NCI-H2196 (cell line): Measurements from ENCODE around the gene RNLS.
A peak's percentile ranks its signal among the peaks of the same experiment; 100 is the strongest.
"Not testable (repeated sequence)": the region's sequence is repeated elsewhere in the genome, so short reads cannot be mapped to it uniquely, and the experiment has no call there.

ENCODE experiments used
- DNase-seq: peaks from one replicate; lab custom pipeline; 2025; ENCODE audit not compliant: unreplicated experiment; lab: John Stamatoyannopoulos, UW

Gene RNLS

DNA sequence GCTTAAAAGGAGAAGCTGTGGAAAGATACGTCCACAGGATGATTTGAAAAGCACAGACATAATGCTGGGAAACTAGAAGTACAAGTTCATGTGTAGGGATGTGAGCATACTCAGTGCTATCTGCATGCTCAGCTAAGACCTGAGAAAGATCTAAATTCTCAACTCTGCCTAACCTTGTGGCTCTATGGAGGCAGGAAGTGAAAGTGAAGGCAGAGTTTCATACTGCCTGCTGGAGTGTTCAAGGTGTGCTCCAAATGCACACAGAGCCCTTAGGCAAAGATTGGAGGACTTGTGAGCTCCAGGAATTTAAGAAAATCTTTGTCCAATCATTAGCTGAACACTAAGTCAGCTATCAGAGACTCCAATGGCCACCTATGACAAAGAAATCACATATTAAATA is 190.9 kb downstream of the RNLS start:
- DNase-seq = no peak

DNA sequence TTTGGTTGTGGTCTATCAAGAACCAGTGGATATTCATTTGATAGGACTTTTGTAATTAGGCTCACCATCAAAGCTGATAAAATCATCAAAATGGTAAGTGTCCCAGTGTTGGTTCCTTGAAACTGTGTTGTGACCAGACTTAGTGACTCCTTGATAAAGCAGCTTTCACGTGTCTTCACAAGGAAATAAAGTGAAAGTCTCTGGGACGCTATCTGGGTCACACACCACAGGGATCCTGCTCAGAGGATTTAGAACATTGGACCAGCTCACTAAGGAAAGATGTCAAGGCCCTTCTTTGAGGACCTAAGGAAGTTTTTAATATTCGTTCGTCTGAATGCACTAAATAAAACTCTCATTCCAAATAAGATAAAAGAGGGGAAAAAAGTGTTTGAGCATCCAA is 193.1 kb downstream of the RNLS start:
- DNase-seq = no peak

DNA sequence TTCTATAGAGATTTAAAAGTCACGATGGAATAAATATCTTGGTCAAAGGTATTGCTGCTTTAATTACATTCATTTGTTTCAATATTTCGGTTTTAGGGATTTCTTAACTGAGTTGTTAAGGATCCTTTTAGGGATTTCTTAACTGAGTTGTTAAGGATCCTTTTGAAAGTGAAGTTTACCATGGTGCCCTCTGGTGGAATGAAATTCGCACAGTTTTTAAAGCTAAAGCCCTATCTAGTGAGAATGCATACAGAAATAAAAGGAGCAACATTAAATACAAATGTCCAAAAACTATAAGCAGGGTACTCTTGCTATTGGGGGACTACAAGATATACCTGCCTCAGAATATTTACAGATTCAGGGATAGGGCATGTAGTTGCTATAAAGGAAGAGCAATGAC is 193.7 kb downstream of the RNLS start:
- DNase-seq = peak; percentile 9

GRCh38 chr10:88388324-88388723 is 194.8 kb downstream of the RNLS start:
- no peak for DNase-seq

DNA sequence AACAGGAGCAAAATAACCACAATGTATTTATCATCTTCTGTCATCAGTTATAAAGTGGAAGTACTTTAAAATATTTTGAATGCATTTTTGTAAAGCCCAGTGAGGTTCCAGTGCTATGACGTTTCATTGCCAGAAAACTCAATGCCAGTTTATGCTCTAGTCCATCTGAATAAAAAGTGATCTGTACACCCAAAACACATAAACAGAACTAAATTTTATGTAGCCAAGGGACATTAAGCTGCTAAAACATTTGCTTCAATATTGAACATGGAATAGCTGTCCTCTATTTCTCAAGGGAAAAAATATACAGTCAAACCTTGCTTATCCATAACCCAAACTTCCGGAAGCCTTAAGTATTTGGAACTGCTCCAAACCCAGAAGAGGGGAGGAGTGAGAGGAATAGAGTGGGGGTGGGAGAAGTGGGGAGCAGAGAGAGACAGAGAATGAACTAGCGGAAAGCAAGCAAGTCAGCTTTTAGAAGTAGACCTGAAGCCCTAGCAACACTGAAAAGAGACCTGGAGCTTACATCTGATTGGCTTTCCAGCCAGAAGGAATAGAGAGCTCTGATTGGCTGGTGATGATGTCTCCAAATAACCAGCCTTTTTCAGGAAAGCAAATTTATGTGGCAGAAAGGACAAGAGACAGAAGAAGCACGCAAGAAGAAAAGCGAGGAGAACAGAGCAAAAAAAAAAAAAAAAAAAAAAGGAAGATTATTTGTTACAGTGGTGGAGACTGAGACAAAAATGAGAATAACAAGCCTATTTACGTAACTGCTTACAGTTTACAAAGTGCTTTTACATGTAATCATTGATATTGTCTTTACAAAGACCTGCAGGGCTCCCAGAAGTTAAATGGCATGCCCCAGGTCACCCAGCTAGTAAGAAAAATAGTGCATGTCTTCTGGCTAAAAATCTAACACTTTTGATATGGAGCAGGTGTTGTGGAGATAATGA is 196.0 kb downstream of the RNLS start:
- no peak for DNase-seq

DNA sequence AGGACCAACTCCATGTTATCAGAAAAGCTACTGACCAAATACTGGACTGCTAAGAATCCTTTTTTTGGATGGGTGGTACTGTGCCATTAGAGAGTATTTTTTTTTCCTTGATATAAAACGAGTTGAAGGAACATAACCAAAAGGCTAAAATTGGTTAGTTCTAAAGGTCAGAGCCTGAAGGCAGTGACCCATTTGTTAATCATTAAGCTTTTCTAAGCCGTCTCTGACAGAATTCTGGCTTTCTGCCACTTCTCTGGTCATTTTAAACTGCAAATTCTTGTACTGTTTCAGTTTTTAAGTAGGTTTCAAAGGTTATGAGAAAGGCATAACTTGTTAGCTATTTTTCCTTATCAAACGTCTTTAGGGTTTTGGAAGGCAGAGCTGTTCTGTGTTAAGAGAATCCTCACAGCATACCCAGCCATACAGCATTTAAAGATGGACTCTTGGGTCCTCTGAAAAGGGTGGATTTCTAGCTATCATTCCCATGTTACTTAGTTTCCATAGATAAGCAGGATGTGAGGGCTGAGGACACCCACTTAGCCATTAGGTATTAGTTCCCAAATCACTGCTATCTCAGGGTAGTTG is 196.8 kb downstream of the RNLS start:
- DNase-seq = no peak

- DNase-seq = no peak
Measured at GRCh38 chr10:88385601-88386203, 197.4 kb downstream of the RNLS start.

DNA sequence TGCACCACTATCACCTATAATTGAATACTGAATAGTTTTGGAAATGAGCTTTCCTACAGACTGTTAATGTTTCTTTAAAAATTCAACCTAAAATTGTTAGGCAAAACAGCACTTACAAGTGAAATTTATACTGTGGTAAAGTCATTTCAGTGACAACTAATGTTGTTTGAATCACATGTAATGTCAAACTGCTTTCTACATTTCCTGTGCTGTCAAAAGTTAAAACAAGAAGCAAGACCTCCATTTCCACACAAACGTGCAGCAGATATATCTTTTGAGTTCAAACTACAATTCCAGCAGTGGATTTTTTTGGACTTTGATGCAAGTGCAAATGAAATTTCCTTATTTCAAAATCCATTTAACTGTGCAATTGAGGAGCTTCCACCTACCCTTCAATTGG is 199.8 kb downstream of the RNLS start:
- DNase-seq = no peak

- DNase-seq = no peak
Measured at GRCh38 chr10:88382699-88383098, 200.4 kb downstream of the RNLS start.

DNA sequence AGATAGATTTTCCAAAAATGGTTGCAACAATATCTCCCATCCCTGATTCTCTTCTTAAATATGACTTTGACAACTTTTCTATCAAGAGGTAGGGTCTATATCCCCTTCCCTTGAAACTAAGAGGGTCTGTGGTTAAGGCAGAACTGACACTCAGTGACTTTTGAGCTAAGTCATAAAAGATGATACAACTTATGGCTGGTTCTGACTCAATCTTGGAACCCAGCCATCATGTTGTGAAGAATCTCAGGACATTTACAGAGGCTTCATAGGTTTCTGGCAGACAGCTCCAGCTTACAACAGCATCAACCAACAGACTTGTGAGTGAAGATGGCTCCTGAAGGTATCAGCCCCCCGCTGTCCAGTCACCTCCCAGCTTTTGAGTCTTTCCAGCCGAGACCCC is 203.5 kb downstream of the RNLS start:
- no peak for DNase-seq

DNA sequence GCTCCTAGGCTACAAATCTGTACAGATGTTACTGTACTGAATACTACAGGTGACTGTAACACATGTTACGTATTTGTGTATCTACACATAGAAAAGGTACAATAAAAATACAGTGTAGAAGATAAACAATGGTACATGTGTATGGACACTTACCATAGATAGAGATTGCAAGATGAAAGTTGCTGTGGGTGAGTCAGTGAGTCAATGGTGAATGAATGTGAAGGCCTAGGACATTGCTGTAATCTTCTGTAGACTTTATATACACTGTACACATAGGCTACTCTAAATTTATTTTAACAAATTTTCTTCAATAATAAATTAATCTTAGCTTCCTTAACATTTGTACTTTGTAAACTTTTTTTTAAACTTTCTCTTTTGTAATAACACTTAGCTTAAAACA is 205.6 kb downstream of the RNLS start:
- no peak for DNase-seq

- DNase-seq = no peak
Measured at GRCh38 chr10:88374392-88375175, 208.5 kb downstream of the RNLS start.

DNA sequence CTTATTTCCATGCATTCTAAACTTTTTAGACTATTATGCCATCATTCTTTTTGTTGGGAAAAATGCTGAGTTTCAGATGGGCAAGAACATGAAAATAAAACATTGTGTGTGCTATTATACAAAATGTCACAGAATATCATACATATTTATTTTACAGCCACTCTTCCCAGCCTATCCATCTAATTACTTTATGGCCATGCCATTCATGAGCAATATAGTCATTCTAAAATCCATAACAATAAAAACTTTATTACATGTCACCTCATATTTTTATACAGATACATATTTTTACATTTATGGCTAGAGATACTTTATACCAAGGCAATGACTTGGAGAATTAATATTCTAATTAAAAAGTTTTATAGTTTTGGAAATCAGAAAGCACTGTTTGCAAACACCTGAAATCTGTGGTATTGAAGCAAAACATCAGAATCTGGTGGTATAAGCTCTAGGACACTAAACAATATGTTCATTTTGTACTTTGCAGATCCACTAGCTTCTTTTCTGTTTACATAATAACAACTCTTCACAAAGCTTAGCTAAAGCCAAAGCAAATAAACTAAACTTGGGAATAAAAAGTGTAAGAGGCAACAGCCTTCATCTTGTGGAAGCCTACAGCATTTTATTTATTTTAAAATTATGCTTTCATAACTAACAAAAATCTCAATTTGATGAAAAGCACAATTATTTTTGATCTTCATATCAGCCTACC is 210.1 kb downstream of the RNLS start:
- no peak for DNase-seq

- DNase-seq = no peak
Measured at GRCh38 chr10:88372051-88372715, 210.9 kb downstream of the RNLS start.

DNA sequence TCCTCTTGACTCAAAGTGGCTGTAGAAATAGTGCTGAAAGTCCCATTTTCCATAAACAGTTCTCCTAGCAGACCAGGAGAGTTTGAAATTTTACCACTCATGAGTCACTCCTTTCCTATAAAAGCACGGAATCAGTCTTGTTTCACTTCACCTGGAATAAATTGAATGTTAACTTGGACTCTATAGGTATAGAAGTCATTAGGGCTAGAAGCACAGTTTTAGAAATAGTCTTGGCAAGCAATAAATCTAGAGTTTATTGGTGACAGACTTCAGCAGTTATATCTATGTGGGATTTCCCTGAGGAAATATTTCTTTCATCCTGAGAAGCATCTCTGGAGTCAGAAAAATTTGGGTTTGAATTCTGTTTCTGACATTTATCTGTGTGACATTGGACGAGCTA is 212.4 kb downstream of the RNLS start:
- no peak for DNase-seq

- DNase-seq = no peak
Measured at GRCh38 chr10:88366772-88367171, 216.3 kb downstream of the RNLS start.

DNA sequence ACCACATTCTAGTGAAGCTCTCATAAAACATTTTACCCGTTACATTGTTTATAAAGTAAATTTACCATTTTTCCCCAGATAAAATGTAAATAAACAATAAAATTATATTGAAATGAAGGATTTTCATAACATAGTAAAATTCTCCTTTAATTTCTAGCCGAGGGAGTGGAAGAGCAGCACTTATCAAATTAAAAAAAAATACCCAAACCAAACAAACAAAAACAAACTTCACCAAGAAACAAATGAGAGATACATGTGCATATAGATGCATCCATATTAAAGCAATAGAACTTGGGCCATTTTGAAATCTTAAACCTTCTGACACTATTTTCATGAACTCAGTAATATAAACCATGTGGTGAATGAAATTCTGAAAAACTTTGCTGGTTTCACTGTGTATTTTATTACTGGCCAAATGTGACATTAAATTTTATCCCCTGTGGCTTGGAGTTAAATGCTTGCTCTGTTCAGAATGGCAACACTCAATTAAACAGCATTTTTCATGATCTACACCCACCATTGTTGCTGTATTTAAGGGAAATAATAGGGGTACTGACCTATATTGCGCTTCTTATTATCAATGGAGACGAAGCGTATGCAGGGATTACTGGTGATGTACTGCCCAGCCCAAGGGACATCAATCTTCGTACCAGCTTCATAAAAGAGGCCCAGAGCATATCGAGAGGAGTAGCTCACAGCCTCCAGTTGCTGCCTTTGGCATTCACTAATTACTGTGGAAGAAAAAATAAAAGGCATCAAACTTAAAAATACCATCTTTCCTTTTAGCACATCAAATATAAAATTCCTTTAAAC is 220.9 kb downstream of the RNLS start:
- DNase-seq = no peak

- no peak for DNase-seq
Measured at GRCh38 chr10:88361494-88361893, 221.6 kb downstream of the RNLS start.

DNA sequence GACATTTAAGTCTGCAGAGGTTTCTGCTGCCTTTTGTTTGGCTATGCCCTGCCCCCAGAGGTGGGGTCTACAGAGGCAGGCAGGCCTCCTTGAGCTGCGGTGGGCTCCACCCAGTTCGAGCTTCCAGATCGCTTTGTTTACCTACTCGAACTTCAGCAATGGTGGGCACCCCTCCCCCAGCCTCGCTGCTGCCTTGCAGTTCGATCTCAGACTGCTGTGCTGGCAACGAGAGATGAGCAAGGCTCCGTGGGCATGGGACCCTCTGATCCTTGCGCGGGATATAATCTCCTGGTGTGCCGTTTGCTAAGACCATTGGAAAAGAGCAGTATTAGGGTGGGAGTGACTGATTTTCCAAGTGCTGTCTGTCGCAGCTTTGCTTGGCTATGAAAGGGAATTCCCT is 227.4 kb downstream of the RNLS start:
- DNase-seq = not testable (repeated sequence)
